GM21367 (cell line): Measurements from ENCODE around the gene LARGE1.

Experiments used
- ATAC-seq: cut with Tn5 transposase; IDR thresholded peaks from one replicate; pipeline ENCODE4 v1.9.1; 2021; ENCODE audit not compliant: unreplicated experiment

The LARGE1 gene

GRCh38 chr22:33677536-33677935 is 242.7 kb downstream of the LARGE1 start:
- no peak for ATAC-seq

DNA sequence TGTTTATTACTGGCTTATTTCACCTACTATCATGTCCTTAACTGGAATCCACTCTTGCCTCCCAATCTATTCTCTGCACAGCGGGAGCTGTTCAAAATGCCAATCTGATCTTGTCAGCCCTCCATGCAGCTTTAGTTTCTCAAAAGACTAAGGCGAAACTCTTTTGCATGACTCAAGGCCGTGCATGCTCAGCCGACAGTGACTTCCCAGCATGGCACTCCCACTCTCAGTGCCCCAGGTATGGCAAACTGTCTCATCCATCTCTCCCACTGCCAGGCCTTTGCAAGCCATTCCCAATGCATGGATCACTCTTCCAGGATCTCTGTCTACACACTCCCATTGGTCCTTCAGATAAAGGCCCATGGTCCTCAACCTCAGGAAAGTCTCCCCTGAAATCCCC is 245.9 kb downstream of the LARGE1 start:
- ATAC-seq: no peak

- ATAC-seq: no peak
These were observed 250.5 kb downstream of the LARGE1 start for GRCh38 chr22:33669746-33670145.

DNA sequence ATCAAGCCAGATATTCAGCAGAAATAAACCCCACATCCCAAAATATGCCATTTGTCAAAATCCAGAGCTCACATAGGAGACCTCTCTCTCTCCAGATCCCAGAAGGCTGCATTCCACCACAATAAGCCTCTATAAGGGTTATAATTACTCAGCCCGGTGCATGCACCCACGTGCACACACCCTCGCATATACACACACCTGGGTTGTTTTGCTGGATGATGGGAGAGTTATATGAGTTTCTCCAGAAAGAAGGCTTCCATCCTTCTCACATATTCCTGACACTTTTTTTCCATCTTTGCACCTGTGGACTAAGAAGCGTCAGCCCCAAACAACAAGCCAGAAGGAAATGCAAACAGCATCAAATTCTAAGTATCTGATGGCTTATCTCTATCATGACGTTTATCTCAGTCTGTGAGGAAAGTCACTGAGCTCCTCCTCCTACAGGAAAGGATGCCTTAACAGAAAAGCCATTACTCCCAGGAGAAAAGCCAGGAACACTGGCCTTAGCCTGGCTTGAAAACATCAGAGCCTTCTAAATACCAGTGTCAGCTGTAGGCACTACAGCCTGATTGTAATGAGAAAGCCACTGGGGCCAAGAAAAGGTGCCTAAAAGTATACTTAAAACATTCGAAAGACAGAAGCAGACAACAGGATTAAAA is 253.2 kb downstream of the LARGE1 start:
- no peak for ATAC-seq

- no peak for ATAC-seq
These were observed 253.9 kb downstream of the LARGE1 start for GRCh38 chr22:33666279-33666960.

- no peak for ATAC-seq
These were observed 260.8 kb downstream of the LARGE1 start for GRCh38 chr22:33659448-33659847.

DNA sequence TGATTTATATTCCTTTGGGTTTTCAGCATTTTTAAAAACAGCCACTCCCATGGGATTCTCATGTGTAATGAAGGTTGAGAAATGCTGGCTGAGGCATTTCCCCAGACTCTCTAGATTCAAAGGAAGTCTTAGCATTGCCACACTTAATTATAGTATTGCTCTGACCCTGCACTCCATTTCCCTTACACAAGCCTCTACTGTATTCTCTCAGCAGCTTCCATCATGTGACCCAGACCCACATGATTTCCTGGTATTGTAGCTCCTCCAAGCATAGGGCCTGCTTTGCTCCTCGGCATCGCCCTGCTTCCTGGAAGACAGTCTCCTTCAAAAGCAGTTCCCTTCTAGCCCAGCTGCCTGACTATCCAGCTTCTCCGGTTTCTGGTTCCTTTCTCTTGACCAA is 261.5 kb downstream of the LARGE1 start:
- ATAC-seq: no peak

- ATAC-seq: no peak
These were observed 262.6 kb downstream of the LARGE1 start for GRCh38 chr22:33657670-33658069.

GRCh38 chr22:33656808-33657628 is 263.3 kb downstream of the LARGE1 start:
- ATAC-seq: no peak

- ATAC-seq: no peak
These were observed 265.9 kb downstream of the LARGE1 start for GRCh38 chr22:33654173-33654895.

- no peak for ATAC-seq
These were observed 266.7 kb downstream of the LARGE1 start for GRCh38 chr22:33653532-33654063.

- ATAC-seq: no peak
These were observed 267.7 kb downstream of the LARGE1 start for GRCh38 chr22:33652615-33653014.

DNA sequence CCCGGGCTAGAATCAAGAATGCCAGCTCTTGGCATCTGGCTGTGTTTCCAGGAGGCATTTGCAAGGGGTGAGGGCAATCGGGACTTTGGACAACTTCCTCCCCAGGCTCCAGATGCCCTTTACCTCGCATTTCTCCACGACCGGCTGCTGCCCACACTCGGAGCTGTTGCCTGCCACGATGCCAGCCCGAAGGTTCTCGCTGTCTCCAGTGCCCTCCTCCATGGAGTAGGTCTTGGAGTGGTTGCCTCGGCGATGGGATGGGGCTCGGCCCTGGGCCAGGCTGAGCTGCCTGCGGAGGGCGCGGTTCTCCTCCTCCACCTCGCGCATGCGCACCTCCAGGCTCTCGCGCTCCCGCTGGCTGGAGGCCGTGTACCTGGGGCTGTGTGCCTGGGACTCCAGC is 270.0 kb downstream of the LARGE1 start:
- no peak for ATAC-seq

- no peak for ATAC-seq
These were observed 271.8 kb downstream of the LARGE1 start for GRCh38 chr22:33648478-33648877.

GRCh38 chr22:33640900-33641299 is 279.4 kb downstream of the LARGE1 start:
- no peak for ATAC-seq

- ATAC-seq: no peak
These were observed 280.6 kb downstream of the LARGE1 start for GRCh38 chr22:33639588-33640254.

- ATAC-seq: no peak
These were observed 284.5 kb downstream of the LARGE1 start for GRCh38 chr22:33635766-33636165.

- no peak for ATAC-seq
These were observed 288.5 kb downstream of the LARGE1 start for GRCh38 chr22:33631777-33632176.

DNA sequence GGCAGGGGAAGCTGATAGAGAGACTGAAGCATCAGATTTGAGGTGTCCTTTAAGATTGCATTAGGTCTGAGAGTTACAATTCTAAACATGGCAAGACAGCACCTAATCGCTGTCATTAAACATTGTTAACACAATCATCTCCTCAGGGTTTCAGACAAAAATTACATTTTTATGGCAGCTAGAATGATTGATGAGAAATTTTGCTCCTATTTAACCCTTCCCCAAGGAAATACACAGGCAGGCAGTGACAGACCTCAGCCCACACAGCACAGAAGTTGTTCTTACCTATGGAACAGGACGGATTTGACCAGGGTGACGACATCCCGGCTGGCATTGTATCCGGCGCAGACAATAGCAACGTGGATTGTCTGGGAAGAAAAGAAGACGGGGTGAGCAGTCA is 294.3 kb downstream of the LARGE1 start:
- ATAC-seq: no peak

DNA sequence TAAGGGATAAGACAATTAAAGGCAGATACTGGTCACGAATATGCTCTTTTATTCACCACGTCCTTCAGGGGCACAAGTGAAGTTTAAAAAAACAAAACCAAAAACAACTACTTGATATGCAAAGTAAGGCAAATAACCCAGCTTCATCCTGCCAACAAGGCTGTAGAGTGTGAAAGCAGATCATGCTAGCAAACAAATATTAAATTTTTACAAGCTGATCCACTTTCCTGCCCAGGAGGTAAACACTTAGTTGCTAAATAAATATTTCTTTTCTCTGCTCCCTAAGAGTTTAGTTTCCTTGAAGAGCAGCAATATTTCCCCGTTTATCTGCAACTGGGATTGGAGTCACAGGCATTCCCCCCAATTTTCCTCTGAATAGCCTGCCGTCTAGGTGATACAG is 300.2 kb downstream of the LARGE1 start:
- no peak for ATAC-seq

- ATAC-seq: no peak
These were observed 313.8 kb downstream of the LARGE1 start for GRCh38 chr22:33606504-33606903.
